Measurements from ENCODE around the gene SECISBP2.

DNA sequence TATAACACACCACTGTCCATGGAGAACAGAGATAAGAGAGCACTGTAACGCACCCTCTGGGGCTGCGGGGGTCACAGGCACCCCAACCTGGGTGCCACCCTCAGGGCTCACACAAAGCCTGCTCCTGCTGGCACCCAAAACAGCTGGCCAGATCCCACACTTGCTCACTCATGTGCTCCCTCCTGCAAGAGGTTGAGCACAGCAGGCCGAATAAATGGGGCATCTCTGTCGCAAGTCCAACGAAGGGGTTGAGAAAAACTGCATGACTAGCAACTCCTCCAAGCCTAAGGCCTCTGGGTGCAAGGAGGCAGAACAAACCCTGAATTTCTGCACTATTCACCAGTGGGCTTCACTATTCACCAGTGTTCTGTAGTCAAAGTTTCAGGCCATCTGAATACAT, 80.3 kb downstream of the SECISBP2 start:
- no peak for TF ChIP-seq ZNF274 (IDR thresholded peaks at IDR 0.05; ENCODE audit: low read depth, low read length)
- TF ChIP-seq SUZ12 (IDR thresholded peaks at IDR 0.05; ENCODE audit: extremely low read depth, insufficient read depth, insufficient read length), result no peak
- TF ChIP-seq YY1 (IDR thresholded peaks at IDR 0.05; ENCODE audit: insufficient read depth, insufficient read length), result no peak

All from NT2/D1 (cell line).